Astrocyte (in vitro differentiated cells and primary cell): ENCODE data around the gene MRAP.

Experiments used
- EZH2 ChIP-seq: IDR thresholded peaks from 2 replicates; pipeline ENCODE4 v1.6.1; 2012; ENCODE audit warnings: mild to moderate bottlenecking, low read length, inconsistent platforms; ENCODE audit not compliant: insufficient read depth
- TF ChIP-seq, protein P1 (sequence below): IDR thresholded peaks from 2 replicates; pipeline ENCODE4 v1.5.1; 2011; ENCODE audit warnings: low read depth, mild to moderate bottlenecking, inconsistent platforms, low read length, moderate library complexity; ENCODE audit not compliant: insufficient read depth

DNA sequence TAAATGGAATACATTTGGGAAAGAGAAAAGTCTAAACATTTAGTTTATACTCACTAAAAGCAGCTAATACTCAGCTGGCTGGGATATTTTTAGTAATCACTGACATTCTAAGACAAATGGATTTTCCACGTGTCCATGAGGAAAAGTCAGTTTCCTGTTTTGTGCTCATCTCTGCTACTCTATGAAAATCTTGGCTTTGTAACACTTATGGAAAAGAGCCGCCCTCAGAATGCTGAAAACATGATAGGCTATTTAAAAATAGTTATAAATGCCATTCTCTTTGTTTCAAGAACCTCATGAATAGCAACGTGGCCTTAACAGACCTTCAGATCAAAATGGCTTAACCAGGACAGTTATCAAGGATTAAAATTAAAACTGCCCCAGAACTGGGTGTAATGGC is 29.9 kb downstream of the MRAP start:
- TF ChIP-seq, protein P1, sequence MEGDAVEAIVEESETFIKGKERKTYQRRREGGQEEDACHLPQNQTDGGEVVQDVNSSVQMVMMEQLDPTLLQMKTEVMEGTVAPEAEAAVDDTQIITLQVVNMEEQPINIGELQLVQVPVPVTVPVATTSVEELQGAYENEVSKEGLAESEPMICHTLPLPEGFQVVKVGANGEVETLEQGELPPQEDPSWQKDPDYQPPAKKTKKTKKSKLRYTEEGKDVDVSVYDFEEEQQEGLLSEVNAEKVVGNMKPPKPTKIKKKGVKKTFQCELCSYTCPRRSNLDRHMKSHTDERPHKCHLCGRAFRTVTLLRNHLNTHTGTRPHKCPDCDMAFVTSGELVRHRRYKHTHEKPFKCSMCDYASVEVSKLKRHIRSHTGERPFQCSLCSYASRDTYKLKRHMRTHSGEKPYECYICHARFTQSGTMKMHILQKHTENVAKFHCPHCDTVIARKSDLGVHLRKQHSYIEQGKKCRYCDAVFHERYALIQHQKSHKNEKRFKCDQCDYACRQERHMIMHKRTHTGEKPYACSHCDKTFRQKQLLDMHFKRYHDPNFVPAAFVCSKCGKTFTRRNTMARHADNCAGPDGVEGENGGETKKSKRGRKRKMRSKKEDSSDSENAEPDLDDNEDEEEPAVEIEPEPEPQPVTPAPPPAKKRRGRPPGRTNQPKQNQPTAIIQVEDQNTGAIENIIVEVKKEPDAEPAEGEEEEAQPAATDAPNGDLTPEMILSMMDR, result no peak
- no peak for TF ChIP-seq EZH2
